HG03469 (cell line): Measurements from ENCODE around the gene OSBPL9.
"Not testable (repeated sequence)": the region's sequence is repeated elsewhere in the genome, so short reads cannot be mapped to it uniquely, and the experiment has no call there.

Experiments
- ATAC-seq: cut with Tn5 transposase; IDR thresholded peaks from one replicate; pipeline ENCODE4 v1.9.1; 2021; ENCODE audit warnings: mild to moderate bottlenecking, moderate library complexity, moderate number of reproducible peaks; ENCODE audit not compliant: unreplicated experiment

OSBPL9 gene

DNA sequence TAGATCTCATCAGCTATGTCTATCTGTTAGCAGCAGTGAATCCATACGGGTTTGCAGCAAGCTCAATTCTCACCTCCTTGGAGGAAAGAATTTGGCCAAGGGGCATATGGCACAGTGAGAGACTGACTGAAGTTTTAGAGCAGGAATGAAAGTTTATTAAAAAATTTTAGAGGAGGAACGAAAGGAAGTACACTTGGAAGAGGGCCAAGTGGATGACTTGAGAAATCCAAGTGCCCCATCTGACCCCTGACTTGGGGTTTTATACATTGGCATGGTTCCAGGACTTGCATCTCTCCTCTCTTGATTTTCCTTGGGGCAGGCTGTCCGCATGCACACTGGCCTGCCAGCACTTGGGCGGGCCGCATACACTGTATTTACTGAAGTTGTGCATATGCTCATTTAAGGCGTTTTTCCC, 9.2 kb upstream of the OSBPL9 start:
- no peak for ATAC-seq

DNA sequence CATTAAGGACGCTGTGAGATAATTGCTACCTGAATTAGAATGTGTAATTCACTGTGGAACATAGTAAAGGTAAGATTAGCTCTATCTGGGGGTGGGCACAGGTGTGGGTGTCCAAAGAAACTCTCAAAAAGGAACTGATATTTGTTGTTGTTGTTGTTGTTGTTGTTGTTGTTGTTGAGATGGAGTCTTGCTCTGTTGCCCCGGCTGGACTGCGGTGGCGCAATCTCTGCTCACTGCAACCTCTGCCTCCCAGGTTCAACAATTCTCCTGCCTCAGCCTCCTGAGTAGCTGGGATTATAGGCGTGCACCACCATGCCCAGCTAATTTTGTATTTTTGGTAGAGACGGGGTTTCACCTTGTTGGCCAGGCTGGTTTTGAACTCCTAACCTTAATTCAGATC, 6.8 kb upstream of the OSBPL9 start:
- ATAC-seq, result not testable (repeated sequence)

DNA sequence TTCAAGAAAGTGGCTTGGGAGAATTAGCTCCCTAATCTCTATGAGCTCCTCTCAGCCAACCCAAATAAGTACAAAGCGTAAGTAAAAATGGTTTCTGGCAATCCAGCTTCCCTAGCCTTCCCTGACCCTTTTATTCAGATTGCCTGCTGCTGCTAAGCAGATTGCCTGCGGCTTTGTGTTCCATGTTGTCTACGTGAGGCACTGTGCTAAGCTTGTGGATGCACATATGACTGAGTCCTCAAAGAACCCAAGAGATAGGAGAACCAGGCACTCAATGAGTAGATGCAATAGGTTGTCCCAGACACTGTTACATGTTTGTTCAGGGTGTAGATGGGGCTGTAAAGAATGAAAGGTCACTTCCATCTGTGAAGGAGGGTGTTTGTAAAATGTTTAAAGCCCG, 6.3 kb upstream of the OSBPL9 start:
- no peak for ATAC-seq

DNA sequence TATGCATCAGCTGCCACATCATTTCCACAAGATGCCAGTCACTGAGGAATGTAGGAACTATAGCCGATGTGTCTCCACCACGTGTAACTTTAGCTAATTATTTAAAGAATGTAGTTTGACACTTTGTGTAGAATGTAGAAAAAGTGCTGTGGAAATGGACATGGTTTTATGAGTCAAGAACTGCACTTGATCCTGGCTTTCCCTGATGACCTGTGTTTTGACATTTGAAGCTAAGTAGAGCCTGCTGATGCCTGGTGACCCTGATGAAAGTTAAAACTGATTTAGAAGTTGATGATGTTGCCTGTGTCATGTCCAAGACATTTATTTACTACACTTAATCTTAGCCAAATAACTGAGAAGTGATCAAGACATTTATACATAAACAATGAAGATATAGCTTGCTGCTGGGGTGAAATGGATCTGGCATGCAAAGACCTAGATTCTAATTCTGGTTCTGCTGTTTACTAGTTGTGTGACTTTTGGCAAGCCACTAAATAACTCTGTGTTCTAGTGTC, 4.4 kb upstream of the OSBPL9 start:
- ATAC-seq, result no peak

DNA sequence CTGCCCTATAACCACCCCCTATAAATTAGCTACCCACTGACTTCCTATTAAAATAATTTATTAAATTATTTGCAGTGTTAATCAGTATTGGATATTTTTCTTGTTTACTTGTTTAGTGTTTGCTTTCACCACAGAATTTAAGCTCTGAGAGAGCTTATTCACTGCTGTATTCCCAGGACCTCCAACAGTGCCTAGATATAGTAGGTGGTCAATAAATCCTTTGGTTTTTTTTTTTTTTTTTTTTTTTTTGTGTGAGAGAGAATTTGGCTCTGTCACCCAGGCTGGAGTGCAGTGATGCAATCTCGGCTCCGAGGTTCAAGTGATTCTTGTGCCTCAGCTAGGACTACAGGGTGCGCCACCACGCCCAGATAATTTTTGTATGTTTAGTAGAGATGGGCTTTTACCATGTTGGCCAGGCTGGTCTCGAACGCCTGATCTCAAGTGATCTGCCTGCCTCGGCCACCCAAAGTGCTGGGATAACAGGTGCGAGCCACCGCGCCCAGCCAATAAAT, 1.1 kb upstream of the OSBPL9 start:
- no peak for ATAC-seq

DNA sequence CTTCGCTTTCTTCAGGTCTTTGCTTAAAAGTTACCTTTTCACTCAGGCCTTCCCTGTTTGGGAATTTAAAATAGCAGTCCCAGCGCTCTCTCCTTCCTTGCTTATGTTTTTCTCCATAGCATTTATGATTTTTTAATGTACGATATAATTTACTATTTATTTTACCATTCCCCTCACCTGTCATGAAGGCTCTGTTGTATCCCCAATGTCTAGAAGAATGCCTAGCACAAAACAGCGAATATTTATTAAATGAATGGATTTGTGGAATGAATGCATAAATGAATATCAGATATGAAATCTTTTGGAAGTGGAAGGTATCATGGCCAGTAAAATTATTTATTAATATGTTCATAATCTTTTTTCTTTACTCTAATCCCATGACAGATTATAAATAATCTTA, 402 bp upstream of the OSBPL9 start:
- ATAC-seq, result no peak

DNA sequence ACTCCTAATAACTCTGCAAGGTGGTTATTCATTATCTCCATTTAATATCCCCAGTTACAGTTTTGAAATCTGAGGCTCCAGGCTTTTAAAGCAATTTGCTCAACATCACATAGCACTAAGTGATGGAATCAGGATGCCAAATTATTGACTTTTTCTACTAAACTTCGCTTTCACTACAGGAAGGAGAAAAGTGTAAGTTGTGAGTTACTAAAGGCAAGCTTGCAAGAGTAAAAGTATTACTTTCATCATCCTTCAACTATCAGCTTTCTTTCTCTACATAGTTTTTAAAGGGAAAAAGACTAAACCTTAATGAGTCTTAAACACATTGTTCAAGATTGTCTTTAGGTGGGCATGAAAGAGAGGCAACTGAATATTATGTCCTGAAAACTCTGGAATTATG, 1.8 kb downstream of the OSBPL9 start:
- ATAC-seq, result no peak

DNA sequence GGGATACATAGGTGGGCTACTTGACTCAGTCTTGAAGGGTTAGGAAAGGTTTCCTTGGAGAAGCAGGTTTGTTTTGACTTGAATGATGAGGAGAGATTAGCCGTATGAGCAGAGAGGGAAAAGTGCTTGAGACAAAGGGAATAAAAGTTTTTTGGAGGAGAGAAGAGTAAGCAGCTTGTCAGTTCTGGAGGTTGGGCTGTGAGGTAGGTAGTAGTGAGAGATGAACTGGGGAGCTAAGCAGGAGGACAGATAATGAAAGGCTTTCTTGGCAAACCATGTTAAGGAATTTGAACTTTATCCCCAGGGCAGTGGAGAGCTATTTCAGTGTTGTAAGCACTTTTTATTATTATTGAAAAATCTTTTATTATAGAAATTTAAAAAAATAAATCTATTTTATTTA, 3.6 kb downstream of the OSBPL9 start:
- no peak for ATAC-seq

DNA sequence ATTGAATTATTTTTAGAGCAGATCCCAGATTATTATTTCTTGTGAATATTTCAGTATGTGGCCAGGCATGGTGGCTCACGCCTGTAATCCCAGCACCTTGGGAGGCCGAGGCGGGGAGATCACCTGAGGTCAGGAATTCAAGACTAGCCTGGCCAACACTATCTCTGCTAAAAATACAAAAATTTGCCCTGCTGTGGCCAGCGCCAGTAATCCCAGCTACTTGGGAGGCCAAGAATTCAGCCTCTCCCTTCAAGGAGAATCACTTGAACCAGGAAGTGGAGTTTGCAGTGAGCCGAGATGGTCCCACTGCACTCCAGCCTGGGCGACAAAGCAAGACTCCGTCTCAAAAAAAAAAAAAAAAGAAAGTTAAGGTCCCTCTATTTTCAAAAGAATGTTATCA, 4.3 kb downstream of the OSBPL9 start:
- no peak for ATAC-seq

DNA sequence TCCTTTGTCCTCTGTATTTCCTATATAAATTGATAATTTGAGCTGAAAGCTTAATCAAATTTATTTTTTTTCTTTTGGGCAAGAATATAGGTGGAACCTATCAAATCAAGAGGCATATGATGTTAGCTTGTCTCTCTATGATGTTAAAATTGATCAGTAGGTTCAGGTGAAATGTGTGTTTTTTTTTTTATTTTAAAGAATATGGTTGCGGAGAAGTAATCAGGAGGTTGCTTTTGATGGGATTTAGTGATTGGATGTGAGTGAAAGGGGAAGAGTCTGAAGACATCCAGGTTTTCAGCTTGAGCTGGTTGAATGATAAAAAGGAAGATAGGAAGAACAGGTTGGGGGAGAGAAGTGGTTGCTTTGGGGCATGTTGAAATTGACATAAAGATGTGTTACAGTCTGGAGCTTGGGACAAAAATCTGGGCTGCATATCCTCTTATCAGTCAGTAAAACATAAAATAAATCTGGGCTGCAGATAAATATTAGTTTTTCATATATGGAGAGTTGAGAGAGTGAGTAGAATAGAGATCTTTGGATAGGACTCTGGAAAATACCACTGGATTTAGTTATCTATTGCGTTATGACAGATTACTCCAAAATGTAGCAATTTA, 5.1 kb downstream of the OSBPL9 start:
- ATAC-seq, result no peak

DNA sequence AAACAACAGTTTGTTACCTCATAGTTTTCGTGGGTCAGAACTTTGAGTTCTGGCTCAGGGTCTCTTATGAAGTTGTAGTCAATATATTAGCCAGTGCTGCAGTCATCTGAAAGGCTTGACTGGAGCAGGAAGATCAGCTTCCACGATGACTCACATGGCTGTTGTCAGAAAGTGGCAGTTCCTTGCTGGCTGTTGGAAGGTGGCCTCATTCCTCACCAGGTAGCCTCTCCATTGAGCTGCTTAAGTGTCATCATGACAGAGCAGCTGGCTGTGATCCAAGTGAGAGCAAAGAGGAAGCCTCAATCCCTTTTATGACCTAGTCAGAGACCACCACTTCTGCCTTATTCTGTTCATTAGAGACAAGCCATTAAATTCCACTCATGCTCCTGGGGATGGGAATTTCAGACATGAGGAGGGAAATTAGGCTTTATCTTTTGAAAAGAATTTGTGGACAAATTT, 5.6 kb downstream of the OSBPL9 start:
- no peak for ATAC-seq

DNA sequence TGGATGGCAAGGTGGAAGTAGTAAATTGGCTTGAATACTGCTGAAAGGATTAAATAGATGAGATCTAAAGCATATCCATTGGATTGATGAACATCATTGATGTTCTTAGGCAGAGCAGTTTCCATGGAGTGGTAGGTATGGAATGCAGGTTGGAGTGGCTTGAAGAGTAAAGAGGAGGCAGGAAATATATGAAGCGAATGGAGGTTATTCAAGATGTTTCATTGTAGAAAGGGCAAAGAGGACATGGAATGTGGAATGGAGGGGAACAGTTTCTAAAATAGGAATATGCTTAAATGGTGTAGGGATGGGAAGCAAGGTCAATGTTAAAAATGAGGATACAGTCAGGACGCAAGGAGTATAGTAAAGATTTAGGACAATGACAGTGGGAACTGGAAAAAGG, 6.1 kb downstream of the OSBPL9 start:
- ATAC-seq, result no peak

DNA sequence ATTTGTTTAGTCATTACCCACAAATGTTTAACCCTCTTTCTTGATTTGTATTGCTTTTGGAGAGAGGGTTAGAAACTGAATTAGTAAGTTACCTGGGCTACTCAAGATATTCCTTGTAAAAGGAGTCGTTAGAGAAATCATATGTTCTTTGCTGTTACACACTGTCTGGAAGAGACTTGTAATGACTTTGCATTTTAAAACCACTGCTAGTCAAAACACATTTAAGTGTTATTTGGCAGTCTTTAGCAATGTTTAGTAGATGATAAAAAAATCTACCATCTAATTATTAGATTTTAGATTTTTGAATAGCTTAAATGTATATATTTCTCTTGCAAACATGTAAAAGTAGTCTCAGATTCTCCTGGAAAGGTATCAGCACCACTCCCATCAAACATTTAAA, 6.6 kb downstream of the OSBPL9 start:
- no peak for ATAC-seq

DNA sequence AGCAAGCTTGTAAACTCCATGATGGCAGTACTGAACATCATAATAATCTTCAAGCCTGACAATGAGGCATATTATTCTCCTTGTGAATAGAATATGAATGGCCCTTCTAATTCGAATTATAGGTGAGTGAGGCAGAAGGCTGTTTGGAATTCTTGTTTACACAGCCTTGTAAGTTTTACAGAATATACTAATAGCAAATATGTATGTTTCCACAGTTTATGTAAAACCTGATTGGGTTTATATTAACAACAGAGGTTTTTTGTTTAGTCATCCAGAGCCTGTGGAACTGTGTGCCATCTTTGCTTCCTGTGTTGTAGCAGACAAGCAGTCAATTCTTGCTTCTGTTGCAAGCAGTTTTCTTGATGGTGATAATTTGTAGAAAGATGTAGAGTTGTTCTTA, 8.0 kb downstream of the OSBPL9 start:
- ATAC-seq, result no peak

DNA sequence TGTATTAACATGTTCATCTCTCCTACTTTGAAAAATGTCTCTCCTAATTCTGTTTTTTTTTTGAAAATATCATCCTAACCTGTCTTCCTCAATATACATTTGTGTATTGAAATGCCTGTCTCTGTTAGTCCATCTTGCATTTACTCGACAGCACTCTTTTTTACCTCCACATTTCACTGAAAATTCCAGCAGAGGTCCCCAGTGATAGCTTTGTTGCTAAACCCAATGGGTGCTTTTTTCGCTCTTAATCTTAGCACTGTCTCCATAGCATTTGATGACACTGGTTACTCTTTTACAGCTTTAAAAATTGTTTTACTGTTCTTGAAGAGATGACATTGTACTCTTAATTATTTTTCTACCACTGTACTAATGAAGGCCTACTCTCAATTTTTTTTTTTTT, 10.8 kb downstream of the OSBPL9 start:
- ATAC-seq, result no peak

DNA sequence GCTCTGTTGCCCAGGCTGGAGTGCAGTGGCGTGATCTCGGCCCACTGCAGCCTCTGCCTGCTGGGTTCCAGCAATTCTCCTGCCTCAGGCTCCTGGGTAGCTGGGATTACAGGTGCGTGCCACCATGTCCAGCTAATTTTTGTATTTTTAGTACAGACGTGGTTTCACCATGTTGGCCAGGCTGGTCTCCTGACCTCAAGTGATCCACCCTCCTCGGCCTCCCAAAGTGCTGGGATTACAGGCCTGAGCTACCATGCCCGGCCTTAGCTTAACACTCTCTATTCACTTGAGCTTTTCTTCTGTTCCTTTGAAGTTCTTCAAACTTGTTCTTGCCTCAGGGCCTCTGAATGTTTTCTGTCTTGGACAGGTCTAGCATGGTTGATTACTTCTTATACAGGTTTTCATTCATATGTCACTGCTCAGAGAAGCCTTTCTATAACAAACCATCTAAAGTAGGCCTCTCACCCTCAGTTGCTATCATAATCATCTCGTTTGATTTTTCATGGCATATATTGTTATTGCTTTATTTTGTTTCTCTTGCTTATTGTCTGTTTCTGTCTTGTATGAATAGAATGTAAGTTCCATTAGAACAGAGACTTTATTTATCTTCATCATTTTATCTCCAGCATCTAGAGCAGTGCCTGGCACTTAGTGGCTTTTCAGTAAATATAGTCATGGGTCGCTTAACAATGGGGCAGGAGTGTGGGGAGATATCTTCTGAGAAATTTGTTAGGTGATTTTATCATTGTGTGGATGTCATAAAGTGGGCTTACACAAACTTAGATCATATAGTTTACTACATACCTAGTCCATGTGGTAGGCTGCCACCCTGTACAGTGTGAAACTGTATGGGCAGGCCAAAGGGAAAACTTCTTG, 12.1 kb downstream of the OSBPL9 start:
- ATAC-seq, result no peak

DNA sequence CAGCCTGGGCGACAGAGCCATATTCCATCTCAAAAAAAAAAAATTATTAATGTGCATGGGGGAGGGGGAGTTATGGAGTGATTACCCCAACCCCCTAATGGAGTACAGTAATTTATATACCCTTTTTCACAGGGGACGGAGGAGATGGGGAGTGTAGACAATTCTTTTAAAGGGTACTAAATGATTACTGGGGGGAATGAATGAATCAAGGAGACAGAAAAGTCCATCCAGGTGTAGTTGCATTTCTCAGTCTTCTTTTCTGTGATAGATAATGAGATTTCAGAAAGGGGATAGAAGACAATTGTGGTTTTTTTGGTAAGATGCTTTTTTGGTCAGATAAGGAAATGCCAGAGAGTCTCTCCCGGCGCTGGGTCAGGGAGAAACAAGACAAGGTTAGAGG, 13.0 kb downstream of the OSBPL9 start:
- no peak for ATAC-seq

DNA sequence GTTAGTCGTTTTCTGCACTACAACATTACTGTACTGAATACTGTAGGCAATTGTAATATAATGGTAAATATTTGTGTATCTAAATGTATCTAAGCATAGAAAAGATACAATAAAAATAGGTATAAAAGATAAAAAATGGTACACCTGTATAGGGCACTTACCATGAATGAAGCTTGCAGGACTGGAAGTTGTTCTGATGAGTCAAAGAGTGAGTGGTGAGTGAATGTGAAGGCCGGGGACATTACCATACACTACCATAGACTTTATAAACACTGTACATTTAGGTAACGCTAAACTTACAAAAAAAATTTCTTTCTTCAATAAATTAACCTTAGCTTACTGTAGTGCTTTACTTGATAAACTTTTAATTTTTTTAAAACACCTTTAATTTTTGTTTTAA, 13.5 kb downstream of the OSBPL9 start:
- ATAC-seq, result no peak

DNA sequence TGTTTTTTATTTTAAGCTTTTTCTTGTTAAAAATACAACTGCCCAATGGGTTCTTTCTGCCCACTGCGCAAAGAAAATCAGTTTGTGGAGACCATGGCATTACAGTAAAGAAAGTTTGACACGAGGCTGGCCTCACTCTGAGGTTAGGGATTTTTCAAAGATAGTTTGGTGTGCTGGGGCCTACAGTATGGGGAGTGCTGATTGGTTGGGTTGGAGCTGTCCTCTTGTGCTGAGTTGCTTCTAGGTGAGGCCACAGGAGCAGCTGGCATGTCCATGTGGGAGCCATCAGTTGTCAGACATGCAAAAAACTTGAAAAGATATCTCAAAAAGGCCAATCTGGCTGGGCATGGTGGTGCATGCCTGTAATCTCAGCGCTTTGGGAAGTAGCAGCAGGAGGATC, 14.0 kb downstream of the OSBPL9 start:
- no peak for ATAC-seq

DNA sequence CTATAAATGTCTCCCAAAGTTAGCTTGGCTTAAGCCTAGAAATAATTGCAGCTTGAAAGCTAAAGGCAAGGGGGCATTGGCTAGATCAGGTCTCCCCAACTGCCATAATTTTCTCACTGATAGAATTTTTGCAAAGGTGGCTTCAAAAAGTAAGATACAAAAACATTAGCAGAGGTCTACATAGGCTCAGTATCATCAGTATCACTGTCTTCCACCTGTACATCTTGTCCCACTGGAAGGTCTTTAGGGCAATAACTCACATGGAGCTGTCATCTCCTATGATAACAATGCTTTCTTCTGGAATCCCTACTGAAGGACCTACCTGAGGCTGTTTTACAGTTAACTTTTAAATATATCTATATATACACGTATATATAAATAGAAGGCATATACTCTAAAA, 14.9 kb downstream of the OSBPL9 start:
- no peak for ATAC-seq

DNA sequence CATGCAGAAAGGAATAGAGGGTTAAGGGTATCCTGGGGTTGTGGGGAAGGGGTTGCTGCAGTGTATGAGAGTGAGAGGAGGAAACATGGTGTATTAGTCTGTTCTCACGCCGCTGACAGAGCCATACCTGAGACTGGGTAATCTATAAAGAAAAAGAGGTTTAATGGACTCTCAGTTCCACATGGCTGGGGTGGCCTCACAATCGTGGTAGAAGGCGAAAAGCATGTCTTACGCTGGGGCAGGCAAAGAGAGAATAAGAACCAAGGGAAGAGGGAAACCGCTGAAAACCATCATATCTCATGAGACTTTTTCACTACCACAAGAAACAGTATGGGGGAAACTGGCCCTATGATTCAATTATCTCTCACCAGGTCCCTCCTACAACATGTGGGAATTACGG, 17.7 kb downstream of the OSBPL9 start:
- no peak for ATAC-seq

DNA sequence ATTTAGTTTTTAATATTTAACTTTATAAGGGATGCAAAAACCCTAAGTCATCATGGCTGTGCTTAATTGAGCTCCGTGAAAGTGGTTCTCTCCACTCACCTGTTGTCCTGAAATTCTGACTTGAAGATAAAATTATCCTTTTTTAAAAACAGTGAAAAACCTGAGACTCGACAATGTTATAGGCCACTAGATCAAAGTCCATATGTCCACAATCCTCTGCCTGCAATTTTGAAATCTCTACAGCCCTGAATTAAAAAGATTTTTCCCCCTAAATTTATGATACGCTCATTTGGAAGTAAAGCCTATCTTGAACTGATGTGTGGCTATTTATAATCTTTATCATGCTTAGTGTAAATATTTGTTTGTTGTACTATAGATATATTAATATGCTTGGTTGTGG, 18.7 kb downstream of the OSBPL9 start:
- ATAC-seq, result no peak
